Stomach (tissue), 4 donors: ENCODE data around the gene STC2.

ENCODE experiments used
- CTCF ChIP-seq, 7 experiments: fragments of 450-650 bp in 4 of 7; fragments of 200-600 bp in 3 of 7; sonication (generic) in 3 of 7; IDR thresholded peaks; one replicate each; pipeline ENCODE4 v1.5.1; 2016 to 2019; ENCODE audit warnings: antibody characterized with exemption in 7 of 7, control low read depth in 2 of 7, mild to moderate bottlenecking in 1 of 7
- POLR2AphosphoS5 ChIP-seq, 3 donors: sonication (generic); formaldehyde crosslinking; IDR thresholded peaks; one replicate each; pipeline ENCODE4 v1.6.1; 2016; ENCODE audit warnings: antibody characterized with exemption in 3 of 3

GRCh38 chr5:173340984-173341383, 12.8 kb upstream of the STC2 start:
- TF ChIP-seq CTCF (IDR thresholded peaks at IDR 0.05) (no peak), POLR2AphosphoS5 (IDR thresholded peaks at IDR 0.05) (no peak)
